GM04504 (cell line): ENCODE data around the gene LYPD6.

Experiments
- DNase-seq: peaks from one replicate; pipeline ENCODE4 v3.0.0-alpha.2; 2012; ENCODE audit warnings: low read depth

LYPD6 gene

GRCh38 chr2:149409506-149409905, 79.1 kb downstream of the LYPD6 start:
- DNase-seq = no peak

GRCh38 chr2:149410701-149411484, 80.5 kb downstream of the LYPD6 start:
- DNase-seq = peak; percentile 95

- no peak for DNase-seq
Observed at GRCh38 chr2:149413487-149413886, 83.1 kb downstream of the LYPD6 start.

- no peak for DNase-seq
Observed at GRCh38 chr2:149415086-149415485, 84.7 kb downstream of the LYPD6 start.

GRCh38 chr2:149418065-149418464, 87.7 kb downstream of the LYPD6 start:
- DNase-seq = no peak

- no peak for DNase-seq
Observed at GRCh38 chr2:149420053-149420963, 89.9 kb downstream of the LYPD6 start.

- DNase-seq = no peak
Observed at GRCh38 chr2:149421791-149422190, 91.4 kb downstream of the LYPD6 start.

- peak; percentile 19 for DNase-seq
Observed at GRCh38 chr2:149422337-149422990, 92.1 kb downstream of the LYPD6 start.

GRCh38 chr2:149422991-149423338, 92.6 kb downstream of the LYPD6 start:
- no peak for DNase-seq

GRCh38 chr2:149423630-149424029, 93.2 kb downstream of the LYPD6 start:
- DNase-seq = no peak

GRCh38 chr2:149427387-149427786, 97.0 kb downstream of the LYPD6 start:
- no peak for DNase-seq

- DNase-seq = no peak
Observed at GRCh38 chr2:149428783-149429182, 98.4 kb downstream of the LYPD6 start.

GRCh38 chr2:149430743-149431736, 100.7 kb downstream of the LYPD6 start:
- DNase-seq = peak; percentile 30

- no peak for DNase-seq
Observed at GRCh38 chr2:149438330-149438960, 108.1 kb downstream of the LYPD6 start.

GRCh38 chr2:149441255-149441654, 110.9 kb downstream of the LYPD6 start:
- DNase-seq = no peak

GRCh38 chr2:149442346-149442745, 112.0 kb downstream of the LYPD6 start:
- no peak for DNase-seq

GRCh38 chr2:149443150-149443549, 112.8 kb downstream of the LYPD6 start:
- no peak for DNase-seq

- no peak for DNase-seq
Observed at GRCh38 chr2:149446748-149447147, 116.4 kb downstream of the LYPD6 start.

GRCh38 chr2:149448315-149448714, 117.9 kb downstream of the LYPD6 start:
- no peak for DNase-seq

- no peak for DNase-seq
Observed at GRCh38 chr2:149449017-149449416, 118.6 kb downstream of the LYPD6 start.
